Skeletal muscle satellite cell (primary cell): ENCODE data around the gene PFKP.
"Not testable (repeated sequence)": the region's sequence is repeated elsewhere in the genome, so short reads cannot be mapped to it uniquely, and the experiment has no call there.

ENCODE experiments used
- H3K27me3 ChIP-seq: 2 replicates; pipeline ENCODE4 v1.7.0; 2013; ENCODE audit warnings: low read length; ENCODE audit not compliant: control insufficient read depth, insufficient read depth
- H3K36me3 ChIP-seq: 2 replicates; pipeline ENCODE4 v1.7.0; 2013; ENCODE audit warnings: mild to moderate bottlenecking, control low read depth, low read length; ENCODE audit not compliant: insufficient read depth
- H3K4me1 ChIP-seq: 2 replicates; pipeline ENCODE4 v1.7.0; 2013; ENCODE audit warnings: low read length; ENCODE audit not compliant: control insufficient read depth, insufficient read depth
- H3K4me2 ChIP-seq: 2 replicates; pipeline ENCODE4 v1.7.0; 2013; ENCODE audit warnings: mild to moderate bottlenecking, low read length
- H3K4me3 ChIP-seq: 2 replicates; pipeline ENCODE4 v1.7.0; 2013; ENCODE audit warnings: low read length
- H3K9ac ChIP-seq: 2 replicates; pipeline ENCODE4 v1.7.0; 2013; ENCODE audit warnings: mild to moderate bottlenecking, low read depth, low read length, moderate library complexity
- H3K9me3 ChIP-seq: replicated peaks from 2 replicates; pipeline ENCODE4 v1.7.0; 2013; ENCODE audit warnings: mild to moderate bottlenecking, control low read depth, low read length

PFKP gene

GRCh38 chr10:3048119-3049019, 19.0 kb upstream of the PFKP start:
- Histone ChIP-seq H3K4me3 (peak overlapping the region; percentile 38), H3K36me3 (no peaks in the 10 kb centered on the region)

DNA sequence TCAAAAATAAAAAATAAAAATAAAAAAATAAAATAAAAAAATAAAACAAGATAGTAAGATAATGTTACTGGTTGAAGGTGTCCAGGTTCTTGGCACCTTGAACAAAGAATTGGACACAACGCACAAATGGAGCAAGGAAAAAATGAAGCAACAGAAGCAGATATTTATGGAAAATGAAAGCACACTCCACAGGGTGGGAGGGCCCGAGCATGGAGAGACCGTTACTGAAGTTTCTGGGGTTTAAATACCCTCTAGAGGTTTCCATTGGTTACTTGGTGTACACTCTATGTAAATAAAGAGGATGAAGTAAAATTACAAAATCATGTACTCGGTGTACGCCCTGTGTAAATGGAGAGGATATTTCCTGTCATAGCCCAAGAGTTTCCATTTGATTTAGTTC, 15.7 kb upstream of the PFKP start:
- Histone ChIP-seq H3K9ac (no peak overlapping the region), H3K27me3 (no peaks in the 10 kb centered on the region), H3K4me2 (no peak overlapping the region), H3K9me3 (peaks cover 6% of the 10 kb centered on the region), H3K4me1 (peaks cover 40% of the 10 kb centered on the region), H3K36me3 (no peaks in the 10 kb centered on the region), H3K4me3 (no peak overlapping the region)

More at GRCh38 chr10:3048119-3049019, 19.0 kb upstream of the PFKP start:
- Histone ChIP-seq H3K4me1 (peaks cover 55% of the 10 kb centered on the region), H3K27me3 (no peaks in the 10 kb centered on the region), H3K9ac (peak overlapping the region; percentile 77), H3K9me3 (no peaks in the 10 kb centered on the region), H3K4me2 (peak overlapping the region; percentile 76)

- H3K9me3 ChIP-seq = peaks cover 6% of the 10 kb centered on the region
- H3K27me3 ChIP-seq = no peaks in the 10 kb centered on the region
- no peaks in the 10 kb centered on the region for H3K36me3 ChIP-seq
- no peak overlapping the region for H3K4me2 ChIP-seq
- no peak overlapping the region for H3K4me3 ChIP-seq
- H3K9ac ChIP-seq = no peak overlapping the region
- H3K4me1 ChIP-seq = peaks cover 26% of the 10 kb centered on the region
Measured at GRCh38 chr10:3053155-3053554, 14.2 kb upstream of the PFKP start.

DNA sequence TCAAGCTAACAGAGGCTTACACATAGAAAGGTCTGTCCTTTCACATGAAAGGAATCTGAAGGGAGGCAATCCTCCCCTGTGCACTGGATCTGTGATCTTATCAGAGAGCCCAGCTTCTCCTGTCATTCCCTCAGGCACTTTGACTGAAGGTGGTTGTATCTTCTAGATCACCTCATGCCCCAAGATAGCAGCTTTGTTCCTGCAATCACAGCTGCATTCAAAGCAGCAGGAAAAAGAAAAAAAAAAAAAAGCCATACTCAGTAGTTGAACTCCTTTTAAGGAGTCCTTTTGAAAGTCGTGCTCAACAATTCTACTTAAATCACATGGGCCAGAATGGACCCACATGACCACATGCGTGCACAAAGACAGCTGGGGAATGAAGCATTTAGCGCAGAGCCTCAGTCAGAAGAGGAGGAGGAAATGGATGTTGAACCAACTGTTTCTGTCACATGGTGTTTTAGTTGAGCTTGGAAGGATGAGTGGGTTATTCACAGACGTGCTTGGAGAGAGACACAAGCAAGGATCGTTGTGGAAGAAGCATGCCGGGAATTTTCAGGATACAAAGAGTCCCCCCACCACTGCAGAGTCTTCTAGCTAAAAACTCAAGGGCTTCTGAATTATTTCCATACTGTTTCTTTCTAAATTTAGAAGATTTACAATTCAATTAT, 13.0 kb upstream of the PFKP start:
- H3K36me3 ChIP-seq = no peaks in the 10 kb centered on the region
- H3K9me3 ChIP-seq = peaks cover 6% of the 10 kb centered on the region
- no peak overlapping the region for H3K4me2 ChIP-seq
- no peaks in the 10 kb centered on the region for H3K27me3 ChIP-seq
- H3K9ac ChIP-seq = no peak overlapping the region
- H3K4me3 ChIP-seq = no peak overlapping the region
- H3K4me1 ChIP-seq = peaks cover 15% of the 10 kb centered on the region

- H3K9ac ChIP-seq = no peak overlapping the region
- no peak overlapping the region for H3K4me2 ChIP-seq
- H3K9me3 ChIP-seq = peaks cover 6% of the 10 kb centered on the region
- peaks cover 10% of the 10 kb centered on the region for H3K4me1 ChIP-seq
- no peak overlapping the region for H3K4me3 ChIP-seq
- no peaks in the 10 kb centered on the region for H3K27me3 ChIP-seq
- H3K36me3 ChIP-seq = no peaks in the 10 kb centered on the region
Measured at GRCh38 chr10:3054851-3055199, 12.5 kb upstream of the PFKP start.

DNA sequence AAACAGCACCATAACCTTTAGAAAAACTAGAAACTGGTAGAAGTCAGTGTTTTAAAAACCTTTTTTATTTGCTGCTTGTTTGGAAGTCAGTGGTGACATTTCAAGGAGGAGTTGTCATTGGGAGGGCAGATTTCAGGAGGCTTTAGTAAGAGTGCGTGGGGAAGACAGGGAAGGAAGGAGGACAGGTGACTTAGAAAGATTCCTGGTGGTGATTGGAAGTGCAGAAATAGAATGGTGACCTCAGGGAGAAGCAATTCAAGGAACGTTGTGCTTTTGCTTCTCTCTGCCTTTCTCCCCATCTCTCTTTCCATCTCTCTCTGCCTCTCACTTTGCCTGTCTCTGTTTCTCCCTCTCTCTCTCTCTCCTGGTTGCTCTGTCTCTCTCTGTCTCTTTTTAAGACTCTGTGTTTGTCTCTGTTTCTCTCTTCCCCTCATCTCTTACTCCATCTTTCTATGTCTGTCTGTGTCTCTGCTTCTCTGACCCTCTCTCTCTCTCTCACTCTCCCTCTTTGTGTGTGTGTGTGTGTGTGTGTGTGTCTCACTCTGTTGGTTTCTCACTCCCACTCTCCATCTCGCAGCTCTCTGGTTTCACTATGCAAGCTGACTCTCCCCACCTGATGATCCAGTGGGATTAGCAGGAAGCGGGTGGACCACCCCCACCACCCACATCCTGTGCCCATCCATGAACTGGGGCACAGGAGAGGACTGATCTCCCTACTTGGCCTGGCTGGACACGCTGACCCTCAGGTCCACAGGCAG, 10.9 kb upstream of the PFKP start:
- peaks cover 6% of the 10 kb centered on the region for H3K9me3 ChIP-seq
- H3K9ac ChIP-seq = no peak overlapping the region
- peaks cover 10% of the 10 kb centered on the region for H3K4me1 ChIP-seq
- no peaks in the 10 kb centered on the region for H3K36me3 ChIP-seq
- no peak overlapping the region for H3K4me3 ChIP-seq
- H3K27me3 ChIP-seq = peaks cover 3% of the 10 kb centered on the region
- H3K4me2 ChIP-seq = no peak overlapping the region

DNA sequence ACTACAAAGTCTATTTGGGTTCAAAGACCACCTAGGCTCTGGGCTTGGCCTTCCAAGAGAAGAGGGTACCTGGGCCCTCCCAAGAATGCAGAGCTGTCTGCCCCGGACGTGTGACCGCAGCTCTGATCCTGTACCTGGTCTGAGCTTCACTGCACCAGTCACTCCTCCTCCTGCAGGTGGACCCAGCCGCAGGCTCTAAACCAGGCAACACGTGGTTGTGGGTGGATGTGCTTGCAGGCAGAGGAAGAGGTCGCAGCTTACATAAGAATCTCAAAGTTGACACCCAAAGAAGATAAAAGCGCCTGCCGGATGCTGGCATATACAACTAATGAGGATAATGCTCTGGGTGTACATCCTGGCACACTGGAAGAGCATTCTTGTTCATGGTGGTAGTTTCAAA, 9.4 kb upstream of the PFKP start:
- Histone ChIP-seq H3K36me3 (no peaks in the 10 kb centered on the region), H3K9me3 (peaks cover 6% of the 10 kb centered on the region)

DNA sequence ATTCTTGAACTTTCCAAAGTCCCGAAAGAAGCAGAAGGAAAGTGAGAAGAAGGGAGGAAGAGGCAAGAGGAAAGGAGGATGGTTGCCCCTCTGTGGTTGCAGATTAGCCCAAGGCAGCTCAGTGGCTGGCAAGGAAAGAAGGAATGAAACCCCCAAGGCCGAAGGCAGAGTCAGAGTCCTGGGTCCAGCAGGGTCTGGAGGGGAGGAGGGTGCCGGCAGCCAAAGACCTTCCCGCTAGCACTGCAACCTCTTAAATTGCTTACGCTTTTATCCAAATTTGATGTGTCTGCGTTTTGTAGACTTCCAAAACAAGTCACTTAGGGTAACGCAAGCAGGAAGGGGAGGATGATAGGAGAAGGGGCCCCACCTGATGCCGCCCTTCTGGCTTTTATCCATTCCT, 7.4 kb upstream of the PFKP start:
- H3K9ac ChIP-seq = no peak overlapping the region
- H3K4me3 ChIP-seq = no peak overlapping the region
- H3K36me3 ChIP-seq = no peaks in the 10 kb centered on the region
- no peak overlapping the region for H3K4me2 ChIP-seq
- H3K4me1 ChIP-seq = peaks cover 4% of the 10 kb centered on the region
- no peaks in the 10 kb centered on the region for H3K9me3 ChIP-seq
- H3K27me3 ChIP-seq = peaks cover 6% of the 10 kb centered on the region

More for the DNA sequence above, 9.4 kb upstream of the PFKP start:
- H3K9ac ChIP-seq = no peak overlapping the region
- H3K4me3 ChIP-seq = no peak overlapping the region
- H3K4me1 ChIP-seq = peaks cover 10% of the 10 kb centered on the region
- H3K4me2 ChIP-seq = no peak overlapping the region
- H3K27me3 ChIP-seq = peaks cover 3% of the 10 kb centered on the region

- no peak overlapping the region for H3K9ac ChIP-seq
- peaks cover 2% of the 10 kb centered on the region for H3K4me1 ChIP-seq
- no peaks in the 10 kb centered on the region for H3K9me3 ChIP-seq
- no peak overlapping the region for H3K4me2 ChIP-seq
- no peak overlapping the region for H3K4me3 ChIP-seq
- no peaks in the 10 kb centered on the region for H3K36me3 ChIP-seq
- H3K27me3 ChIP-seq = peaks cover 6% of the 10 kb centered on the region
Measured at GRCh38 chr10:3060481-3060889, 6.9 kb upstream of the PFKP start.

DNA sequence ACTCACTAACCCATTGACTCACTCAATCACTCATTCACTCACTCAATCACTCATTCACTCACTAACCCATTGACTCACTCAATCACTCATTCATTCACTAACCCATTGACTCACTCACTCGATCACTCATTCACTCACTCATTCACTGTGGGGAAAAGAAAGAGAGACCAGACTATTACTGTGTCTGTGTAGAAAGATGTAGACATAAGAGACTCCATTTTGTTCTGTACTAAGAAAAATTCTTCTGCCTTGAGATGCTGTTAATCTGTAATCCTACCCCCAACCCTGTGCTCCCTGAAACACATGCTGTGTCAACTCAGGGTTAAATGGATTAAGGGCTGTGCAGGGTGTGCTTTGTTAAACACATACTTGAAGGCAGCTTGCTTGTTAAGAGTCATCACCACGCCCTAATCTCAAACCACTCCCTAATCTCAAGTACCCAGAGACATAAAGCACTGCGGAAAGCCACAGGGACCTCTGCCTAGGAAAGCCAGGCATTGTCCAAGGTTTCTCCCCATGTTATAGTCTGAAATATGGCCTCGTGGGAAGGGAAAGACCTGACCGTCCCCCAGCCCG, 5.9 kb upstream of the PFKP start:
- not testable (repeated sequence) for H3K4me1 ChIP-seq, H3K9me3 ChIP-seq, H3K27me3 ChIP-seq, H3K36me3 ChIP-seq, H3K4me2 ChIP-seq, H3K4me3 ChIP-seq, H3K9ac ChIP-seq

DNA sequence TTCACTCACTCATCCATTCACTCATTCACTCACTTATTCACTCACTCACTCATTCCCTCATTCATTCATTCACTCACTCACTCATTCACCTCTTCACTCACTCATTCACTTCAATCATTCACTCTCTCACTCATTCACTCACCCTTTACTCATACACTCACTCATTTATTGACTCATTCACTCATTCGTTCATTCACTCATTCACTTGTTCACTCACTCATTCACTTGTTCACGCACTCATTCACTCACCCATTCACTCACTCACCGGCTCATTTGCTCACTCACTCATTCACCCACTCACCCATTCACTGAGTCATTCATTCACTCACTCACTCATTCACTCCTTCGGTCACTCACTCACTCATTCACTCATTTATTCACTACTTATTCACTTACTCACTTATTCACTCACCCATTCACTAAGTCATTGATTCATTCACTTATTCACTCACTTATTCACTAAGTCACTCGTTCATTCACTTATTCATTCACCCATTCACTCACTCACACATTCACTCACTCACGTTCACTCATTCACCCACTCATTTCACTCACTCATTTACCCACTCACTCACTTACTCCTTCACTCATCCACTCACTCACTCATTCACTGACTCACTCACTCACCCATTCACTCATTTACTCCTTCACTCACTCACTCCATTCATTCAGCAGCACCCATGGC, 4.7 kb upstream of the PFKP start:
- H3K9ac ChIP-seq = no peak overlapping the region

More for the DNA sequence above, 4.7 kb upstream of the PFKP start:
- peaks cover 10% of the 10 kb centered on the region for H3K27me3 ChIP-seq
- H3K4me2 ChIP-seq = no peak overlapping the region
- H3K36me3 ChIP-seq = no peaks in the 10 kb centered on the region
- H3K4me3 ChIP-seq = no peak overlapping the region
- no peaks in the 10 kb centered on the region for H3K9me3 ChIP-seq
- no peaks in the 10 kb centered on the region for H3K4me1 ChIP-seq
